HG02973 (cell line): ENCODE measurements around the gene PPP2R3B.

Experiments
- ATAC-seq: cut with Tn5 transposase; IDR thresholded peaks from one replicate; pipeline ENCODE4 v1.9.1; 2021; ENCODE audit warnings: moderate library complexity; ENCODE audit not compliant: unreplicated experiment

The PPP2R3B gene

DNA sequence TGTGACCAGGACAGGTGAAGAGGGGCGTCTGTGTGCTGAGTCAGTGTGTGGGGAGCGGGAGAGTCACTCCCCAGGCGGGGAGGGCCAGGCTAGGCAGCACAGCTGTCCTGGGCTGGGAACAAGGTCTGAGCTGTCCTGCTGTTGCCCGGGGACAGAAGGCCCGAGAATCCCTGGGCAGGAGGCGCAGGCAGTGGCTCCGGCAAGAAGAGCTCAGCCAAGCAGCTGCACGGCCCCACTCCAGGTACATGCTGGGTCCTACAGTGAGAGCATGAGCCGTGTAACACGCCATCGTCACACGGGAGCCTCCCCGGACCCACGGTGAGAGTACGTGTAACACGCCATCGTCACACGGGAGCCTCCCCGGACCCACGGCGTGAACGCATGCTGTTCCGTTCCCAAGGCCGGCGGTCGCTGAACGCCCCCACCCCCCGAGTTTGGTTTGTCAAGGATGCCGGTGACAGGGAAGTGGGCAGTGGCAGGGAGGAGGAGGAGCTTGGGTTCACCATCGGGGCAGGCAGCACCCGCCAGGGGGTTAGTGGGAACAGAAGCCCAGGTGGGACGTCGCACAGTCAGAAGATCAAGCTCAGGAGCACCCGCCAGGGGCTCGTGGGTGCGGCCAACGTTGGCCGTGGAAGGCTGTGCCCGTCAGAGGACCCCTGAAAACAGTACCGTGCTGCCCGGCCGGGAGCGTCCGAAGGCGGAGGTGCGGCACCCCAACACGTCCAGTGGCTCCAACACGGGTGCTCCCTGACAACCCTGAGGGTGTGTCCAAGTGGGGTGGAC is 15.6 kb downstream of the PPP2R3B start:
- no peak for ATAC-seq

DNA sequence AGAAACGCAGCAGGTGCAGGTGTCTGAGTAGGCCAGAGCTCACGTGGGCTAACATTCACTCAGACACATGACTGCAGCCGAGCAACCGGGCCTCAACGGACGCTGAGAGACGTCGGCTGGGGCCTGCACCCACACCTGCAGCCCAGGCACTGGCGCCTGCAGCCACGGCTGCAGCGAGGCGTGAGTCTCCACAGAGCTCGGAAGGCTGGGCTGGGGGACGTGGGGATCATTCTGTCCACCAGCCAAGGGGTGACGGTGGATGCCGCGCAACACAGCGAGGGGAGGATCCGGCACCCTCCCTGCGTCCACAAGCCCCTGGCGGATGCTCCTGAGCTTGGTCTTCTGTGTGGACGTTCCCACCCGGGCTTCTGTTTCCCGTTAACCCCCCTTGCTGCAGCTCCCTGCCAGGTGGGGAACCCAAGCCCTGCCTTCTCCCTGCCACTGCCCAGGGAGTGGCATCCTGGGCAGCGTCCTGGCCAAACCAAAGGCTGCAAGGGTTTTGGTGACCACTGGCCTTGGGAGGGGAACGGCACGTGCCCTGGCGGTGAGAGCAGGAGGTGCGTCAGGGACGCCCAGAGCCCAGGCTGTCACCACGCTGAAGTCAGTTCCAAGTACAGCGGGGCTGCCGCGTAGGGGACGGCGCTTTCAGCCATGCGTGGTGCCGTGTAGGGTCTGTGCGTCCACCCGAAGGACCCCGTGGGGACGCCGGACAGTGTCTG is 16.3 kb downstream of the PPP2R3B start:
- no peak for ATAC-seq

DNA sequence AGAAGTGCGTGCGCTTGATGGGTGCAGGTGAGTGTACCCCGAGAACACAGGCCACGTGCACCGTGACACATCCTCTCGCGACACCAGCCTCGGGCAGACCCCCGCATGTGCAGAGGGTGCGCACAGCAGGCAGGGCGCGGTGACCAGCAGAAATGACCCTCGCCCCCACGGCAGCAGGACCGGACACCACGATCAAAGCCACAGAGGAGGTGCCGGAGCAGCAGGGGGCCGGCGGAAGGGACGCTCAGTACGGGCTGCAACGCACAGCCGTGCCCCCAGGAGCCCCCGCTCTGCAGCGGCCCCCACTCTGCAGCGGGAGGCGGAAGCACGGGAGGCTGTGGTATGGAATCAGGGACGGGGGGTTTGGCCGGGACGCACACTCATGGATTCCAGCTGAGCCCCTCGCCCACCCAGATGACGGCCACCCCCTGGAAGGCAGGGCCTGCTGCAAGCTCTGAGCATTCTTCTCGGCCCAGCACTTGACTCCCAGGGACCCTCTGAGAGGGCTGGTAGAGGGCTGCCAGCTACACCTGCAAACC is 17.1 kb downstream of the PPP2R3B start:
- no peak for ATAC-seq

DNA sequence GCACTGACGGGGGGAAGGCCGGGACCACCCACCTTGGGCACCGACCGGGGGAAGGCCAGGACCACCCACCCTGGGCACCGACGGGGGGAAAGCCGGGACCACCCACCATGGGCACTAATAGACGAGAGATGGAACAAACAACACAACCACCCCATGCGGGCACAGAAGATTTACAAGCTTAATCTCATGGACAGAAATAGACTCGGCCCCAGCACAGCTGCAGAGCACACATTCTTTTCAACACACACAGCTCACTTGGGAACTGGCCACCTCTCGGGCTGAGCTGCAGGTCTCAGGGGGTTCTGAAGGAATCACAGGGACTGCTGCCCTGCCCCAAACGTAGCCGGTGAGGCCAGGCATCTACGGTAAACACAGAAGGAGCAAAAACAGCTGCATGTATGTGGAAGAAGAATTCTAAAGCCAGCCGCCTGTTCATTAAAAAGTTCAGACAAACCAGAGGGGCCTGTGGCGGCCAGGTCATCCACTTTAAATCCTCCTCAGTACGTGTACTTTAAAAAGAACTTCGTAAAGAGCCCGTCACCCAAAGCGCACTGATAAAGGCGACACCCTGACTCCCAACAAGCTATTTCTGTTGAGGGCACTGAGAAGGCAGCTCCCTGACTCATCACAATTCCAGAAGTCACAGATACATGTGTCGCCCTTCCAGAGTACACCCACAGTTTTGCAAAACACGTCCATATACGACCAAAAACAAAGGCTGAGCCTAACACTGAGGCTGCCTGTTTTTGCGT is 17.7 kb downstream of the PPP2R3B start:
- ATAC-seq: no peak

DNA sequence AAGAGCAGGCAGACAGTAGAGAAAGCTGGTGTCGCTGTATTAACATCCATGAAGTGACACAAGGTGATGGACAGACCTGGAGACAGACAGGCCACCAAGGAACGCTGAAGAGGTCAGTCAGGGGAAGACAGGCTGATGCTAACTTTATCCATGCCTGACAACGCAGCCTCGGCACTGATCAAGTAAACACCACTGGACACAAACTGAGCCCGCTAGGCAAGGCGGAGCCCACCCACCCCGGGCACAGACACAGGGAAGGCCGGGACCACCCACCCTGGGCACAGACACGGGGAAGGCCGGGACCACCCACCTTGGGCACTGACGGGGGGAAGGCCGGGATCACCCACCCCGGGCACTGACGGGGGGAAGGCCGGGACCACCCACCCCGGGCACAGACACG is 18.8 kb downstream of the PPP2R3B start:
- ATAC-seq: no peak

DNA sequence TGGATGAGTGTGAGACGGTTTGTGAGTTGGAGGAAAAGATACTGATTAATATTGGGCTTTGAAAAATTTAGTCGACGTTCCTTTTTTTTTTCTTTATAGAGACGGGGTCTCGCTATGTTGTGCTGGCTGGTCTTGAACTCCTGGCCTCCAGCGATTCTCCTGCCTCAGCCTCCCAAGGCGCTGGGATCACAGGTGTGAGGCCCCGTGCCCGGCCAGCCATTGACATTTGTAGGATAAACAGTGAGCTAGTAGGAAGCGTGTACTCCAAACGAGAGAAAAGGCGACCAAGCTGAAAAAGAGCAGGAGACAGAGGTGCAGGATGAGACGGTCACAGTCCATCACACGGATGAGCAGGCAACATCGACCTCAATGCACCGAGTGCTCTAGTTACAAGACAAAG is 19.4 kb downstream of the PPP2R3B start:
- ATAC-seq: no peak

DNA sequence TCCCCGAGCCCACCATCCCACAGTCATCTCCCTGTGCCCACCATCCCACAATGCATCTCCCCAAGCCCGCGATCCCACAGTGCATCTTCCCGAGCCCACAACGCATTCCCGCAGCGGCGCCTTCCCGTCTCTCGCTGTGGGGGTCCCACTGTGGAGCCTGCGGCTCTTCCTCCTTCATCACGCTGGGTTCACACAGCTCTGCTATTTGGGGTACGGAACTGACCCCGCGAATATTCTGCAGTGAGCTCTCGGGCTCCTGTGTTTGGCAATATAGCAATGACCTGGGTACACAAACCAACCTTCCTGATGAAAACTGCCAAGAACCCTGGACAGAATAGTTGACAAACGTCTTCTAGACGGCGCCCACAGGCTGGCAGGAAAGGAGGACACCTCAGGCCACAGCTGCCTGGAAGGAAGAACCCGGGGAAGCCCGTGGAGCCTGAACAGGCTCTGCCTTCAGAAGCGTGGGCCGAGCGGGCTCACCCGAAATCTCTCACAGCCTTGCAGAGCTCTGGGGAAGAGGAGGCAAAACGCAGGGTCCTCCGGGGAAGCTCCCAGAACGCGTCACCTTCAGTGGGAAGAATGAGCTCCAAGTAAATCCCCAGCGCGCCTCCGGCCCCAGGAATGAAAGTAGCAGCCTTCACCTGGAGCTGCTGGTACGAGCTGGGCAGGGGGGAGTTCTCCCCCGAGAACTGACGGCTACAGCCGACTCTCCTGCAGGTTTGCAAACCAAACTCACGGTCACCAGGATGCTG is 22.9 kb downstream of the PPP2R3B start:
- no peak for ATAC-seq

DNA sequence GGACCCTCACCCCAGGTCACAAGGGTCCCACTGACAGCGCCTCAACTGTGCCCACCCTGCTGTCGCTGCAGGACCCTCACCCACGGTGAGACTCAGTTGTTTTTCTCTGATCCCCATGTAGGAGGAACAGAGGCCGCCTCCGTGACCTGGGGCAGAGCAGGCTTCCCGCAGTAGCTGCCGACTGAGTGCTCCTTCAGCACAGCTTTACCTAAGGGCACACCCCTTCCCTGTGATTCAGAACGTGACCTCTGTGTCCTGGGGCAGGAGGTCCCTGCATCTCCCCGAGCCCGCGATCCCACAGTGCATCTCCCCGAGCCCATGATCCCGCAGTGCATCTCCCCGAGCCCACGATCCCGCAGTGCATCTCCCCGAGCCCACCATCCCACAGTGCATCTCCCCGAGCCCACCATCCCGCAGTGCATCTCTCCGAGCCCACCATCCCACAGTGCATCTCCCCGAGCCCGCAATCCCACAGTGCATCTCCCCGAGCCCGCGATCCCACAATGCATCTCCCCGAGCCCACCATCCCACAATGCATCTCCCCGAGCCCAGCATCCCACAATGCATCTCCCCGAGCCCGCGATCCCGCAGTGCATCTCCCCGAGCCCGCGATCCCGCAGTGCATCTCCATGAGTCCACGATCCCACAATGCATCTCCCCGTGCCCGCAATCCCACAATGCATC is 23.6 kb downstream of the PPP2R3B start:
- ATAC-seq: no peak

DNA sequence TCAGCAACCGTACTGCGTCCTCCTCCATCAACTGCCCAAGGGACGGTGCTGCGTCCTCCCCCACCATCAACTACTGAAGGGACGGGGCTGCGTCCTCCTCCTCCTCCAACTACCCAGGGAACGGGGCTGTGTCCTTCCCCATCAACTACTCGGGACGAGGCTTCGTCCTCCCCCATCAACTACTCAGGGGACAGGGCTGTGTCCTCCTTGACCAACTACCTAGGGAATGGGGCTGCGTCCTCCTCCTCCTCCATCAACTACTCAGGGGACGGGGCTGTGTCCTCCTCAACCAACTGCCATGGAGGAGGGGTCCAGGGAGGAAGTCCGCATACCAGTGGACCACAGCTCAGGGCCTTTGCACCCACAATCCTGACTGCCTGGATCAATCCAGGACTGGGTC is 24.4 kb downstream of the PPP2R3B start:
- ATAC-seq: no peak

DNA sequence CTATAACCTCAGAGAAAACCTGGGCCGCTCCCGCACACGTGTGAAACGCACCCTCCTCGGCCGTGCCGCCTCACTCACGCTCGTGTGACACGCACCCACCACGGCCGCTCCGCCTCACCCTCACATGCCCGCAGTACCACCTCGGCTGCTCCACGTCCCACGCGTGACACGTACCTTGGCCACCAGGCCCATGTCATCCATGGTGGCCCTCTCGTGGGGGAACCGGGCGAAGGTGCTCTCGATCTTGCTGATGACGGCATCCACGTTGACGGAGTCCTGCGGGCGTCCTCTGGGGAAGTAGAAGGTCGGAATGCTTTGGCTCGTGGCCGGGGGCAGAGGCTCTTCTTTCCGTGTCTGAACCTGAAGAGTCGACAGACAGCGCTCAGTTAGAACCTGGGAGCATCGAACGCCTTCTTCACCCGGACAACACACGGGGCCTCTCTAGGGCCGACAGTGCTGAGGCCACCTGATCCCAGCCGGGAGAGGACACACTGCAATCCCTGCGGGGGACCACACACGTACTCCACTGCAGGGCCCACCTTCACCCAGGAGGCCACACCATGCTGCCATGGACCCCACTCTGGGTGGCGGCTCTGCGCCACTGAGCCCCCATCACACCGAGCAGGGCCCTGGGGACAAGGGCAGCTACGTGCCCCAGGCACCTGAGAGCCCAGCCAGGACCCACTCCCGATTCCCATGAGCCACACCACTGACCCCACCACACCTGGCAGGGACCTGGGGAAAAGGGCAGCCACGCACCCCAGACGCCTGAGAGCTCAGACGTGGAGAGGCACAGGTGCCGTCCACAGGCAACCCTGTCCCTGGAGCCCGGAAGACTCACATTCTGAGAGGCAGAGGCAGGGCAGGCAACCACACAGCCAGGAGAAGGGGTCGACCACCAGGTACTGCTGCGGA is 25.2 kb downstream of the PPP2R3B start:
- ATAC-seq: no peak

DNA sequence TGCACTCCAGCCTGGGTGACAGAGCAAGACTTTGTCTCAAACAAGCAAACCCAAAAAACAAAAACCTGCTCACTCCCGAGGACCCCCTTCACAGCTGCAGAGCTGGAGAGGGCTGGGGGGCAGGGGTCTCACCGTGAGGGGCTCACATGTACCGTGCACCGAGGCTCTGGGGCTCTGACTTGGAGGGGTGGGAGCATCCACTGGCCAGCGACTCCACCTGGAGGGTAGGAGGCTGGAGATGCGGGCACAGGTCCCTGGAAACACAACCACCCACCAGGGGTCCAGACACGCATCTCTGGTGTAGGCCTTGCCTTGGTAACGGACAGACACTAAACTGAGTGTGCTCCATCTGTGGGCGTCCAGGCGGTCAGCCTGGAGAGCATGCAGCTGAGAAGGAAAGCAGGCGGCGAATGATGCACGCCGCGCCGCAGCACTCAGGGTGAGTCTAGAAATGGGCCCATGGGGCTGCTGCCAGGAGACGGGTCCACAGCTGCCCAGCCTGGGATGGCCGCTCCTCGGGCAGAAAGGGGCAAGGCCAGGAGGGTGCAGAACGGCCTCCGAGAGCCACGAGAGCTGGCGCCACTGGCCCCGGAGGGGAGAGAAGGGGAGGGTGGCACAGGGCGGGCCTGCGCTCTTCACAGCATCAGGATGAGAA is 26.1 kb downstream of the PPP2R3B start:
- no peak for ATAC-seq

DNA sequence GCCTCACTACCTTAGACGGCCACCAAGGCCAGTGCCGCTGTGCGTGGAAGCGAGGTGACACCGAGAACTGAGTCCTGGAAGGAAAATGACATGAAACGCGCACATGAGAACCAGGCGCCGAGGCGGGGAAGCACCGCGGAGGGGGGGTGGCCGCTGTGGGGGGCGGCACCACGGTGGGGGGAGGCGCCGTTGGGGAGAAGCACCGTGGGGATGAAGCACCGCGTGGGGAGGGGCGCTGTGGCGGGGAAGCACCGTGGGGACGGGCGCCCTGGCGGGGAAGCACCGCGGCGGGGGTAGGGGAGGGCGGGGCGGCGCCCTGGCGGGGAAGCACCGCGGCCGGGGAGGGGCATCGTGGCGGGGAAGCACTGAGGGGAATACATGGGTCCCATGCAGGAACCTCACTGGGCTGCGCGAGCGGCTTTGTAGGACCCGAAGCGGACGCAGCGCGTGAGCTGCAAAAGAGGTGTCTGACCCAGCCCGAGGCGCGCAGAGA is 28.0 kb downstream of the PPP2R3B start:
- ATAC-seq: no peak

DNA sequence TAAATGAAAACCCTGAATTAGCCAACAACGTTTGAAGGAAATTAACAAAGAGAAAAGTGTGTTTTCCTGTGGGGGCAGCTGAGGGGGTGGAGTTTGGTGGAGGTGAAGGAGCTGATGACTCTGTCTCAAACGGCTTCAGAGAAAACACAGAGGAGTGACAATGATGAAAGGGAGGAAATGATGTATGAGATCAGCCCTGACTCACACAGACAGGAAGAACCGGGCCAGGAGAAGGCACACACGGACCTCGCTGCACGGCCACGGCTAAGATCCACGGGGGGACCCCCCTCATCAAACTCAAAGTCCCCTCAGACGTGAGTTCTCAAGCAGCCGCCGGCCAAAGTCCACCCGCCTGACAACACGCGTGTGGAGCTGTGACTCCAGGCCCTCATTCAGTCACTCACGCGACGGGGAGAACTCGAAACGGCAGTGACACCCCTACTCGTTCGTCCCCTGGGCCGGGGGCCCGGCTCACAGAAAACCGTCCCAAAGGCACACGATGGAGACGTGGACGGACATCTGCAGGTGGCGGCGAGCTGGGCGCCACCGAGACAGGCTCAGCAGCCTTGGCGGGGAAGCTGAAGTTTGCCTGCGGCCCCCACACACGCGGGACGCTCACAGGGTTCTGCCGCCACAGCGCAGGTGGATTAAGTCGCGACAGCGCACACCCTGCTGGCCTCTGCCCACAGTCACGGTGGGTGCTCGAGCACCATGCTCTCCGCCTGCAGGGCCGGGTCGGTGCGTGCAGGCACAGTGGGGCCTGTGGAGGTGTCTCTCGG is 28.8 kb downstream of the PPP2R3B start:
- ATAC-seq: no peak

DNA sequence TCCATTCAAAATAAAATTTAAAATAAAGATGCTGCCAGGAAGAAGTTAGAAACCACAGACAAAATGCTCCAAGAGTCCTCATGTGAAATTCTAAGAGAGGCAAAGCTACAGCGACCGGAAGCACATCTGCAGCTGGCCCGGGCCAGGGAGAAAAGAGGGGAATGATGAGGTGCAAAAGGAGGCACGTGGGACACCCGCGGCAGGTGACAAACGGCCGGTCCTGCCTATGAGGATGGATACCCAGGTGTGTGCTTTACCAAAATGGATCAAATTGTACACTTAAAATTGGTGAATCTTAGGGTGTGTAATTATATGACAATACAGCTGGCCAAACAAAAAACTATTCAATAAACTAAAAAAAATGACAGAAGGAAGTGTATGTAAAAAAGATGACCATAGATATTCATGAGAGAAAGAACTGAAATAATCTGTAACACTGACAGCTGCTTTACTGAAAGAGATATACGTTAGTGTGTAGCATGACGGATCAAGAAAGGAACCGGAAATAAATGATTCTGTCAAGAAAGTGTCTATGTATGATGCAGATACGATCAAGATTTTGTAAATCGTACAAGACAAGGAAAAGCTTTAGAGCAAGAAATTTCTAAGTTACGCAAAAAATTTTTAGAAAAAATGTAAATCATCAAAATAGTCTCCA is 29.5 kb downstream of the PPP2R3B start:
- ATAC-seq: no peak

DNA sequence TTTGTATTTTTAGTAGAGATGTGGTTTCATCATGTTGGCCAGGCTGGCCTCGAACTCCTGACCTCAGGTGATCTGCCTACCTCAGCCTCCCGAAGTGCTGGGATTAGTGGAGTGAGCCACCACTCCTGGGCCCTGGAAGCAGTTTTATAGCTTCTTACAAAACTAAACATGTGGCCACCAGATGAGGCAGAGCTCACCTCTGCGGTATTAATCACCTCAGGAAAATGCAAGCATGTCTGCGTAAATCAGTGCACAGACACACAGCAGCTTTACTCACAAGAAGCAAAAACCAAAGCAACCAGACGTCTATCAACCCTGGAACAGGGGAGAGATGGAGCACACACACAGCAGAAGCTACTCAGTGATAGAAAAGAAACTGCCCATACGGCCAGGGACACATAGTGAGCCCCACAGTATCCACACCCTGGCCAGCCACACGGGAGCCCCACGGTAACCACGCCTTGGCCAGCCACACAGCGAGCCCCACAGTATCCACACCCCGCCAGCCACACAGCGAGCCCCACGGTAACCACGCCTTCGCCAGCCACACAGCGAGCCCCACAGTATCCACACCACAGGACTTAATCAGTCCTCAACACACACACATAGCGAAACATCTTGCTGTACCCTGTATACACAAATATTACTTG is 30.2 kb downstream of the PPP2R3B start:
- no peak for ATAC-seq

DNA sequence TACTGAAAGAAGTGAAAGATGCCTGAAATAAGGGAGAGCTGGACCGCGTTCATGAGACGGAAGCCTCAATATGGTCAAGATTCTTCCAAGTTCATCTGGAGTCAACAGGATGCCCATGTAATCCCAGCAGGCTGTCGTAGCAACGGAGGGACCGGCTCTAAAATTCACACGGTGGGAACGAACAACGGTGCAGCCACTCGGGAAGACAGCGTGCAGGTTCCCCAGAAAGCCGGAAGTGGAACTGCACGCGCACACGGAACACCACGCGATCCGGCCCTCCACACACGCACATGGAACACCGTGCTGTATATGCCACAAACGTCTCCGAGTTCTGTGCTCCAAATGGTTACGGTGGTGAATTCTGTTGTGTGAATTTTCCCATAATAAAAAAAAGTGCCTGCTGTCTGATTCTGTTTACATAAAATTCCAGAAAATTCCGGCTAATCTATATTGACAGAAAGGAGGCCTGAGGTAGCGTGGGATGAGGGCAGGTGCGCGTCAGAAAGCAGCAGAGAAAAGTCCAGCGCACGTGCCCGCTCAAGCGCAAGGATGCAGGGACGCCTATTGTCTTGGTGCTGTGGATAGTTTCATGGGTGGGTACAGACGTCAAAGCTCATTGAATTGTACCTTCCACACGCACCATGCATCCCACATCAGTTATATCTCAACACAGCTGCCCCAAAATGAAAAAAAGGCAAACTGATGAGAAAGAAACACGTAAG is 31.2 kb downstream of the PPP2R3B start:
- ATAC-seq: no peak
